Mesenchymal stem cell (in vitro differentiated cells and primary cell): Measurements from ENCODE around the gene CARD10.
A peak's percentile ranks its signal among the peaks of the same experiment; 100 is the strongest.

Experiments used
- DNase-seq: peaks from one replicate; pipeline ENCODE4 v3.0.0-alpha.2; 2013
- H2AFZ ChIP-seq: one replicate; pipeline ENCODE4 v1.6.1; 2013; ENCODE audit warnings: low read depth, mild to moderate bottlenecking, control low read depth, inconsistent platforms, low read length, moderate library complexity
- H2AK5ac ChIP-seq: 2 replicates; pipeline ENCODE4 v1.6.1; 2013; ENCODE audit warnings: low read length, moderate library complexity, mild to moderate bottlenecking, inconsistent platforms; ENCODE audit not compliant: severe bottlenecking
- H2BK120ac ChIP-seq: one replicate; pipeline ENCODE4 v1.6.1; 2013; ENCODE audit warnings: low read depth, mild to moderate bottlenecking, inconsistent platforms, low read length, moderate library complexity
- H2BK12ac ChIP-seq, 2 experiments: one replicate each; pipeline ENCODE4 v1.6.1; 2013; ENCODE audit warnings: inconsistent platforms in 2 of 2, low read length in 2 of 2, mild to moderate bottlenecking in 2 of 2, moderate library complexity in 2 of 2, control low read depth in 1 of 2
- H2BK15ac ChIP-seq: one replicate; pipeline ENCODE4 v1.6.1; 2013; ENCODE audit warnings: mild to moderate bottlenecking, low read depth, inconsistent platforms; ENCODE audit not compliant: poor library complexity, severe bottlenecking
- H2BK5ac ChIP-seq: 2 replicates; pipeline ENCODE4 v1.6.1; 2013; ENCODE audit warnings: low read depth, mild to moderate bottlenecking, low read length, control low read depth, inconsistent platforms; ENCODE audit not compliant: poor library complexity, severe bottlenecking
- H3K14ac ChIP-seq, 2 experiments: one replicate each; pipeline ENCODE4 v1.6.1; 2013; ENCODE audit warnings: inconsistent platforms in 2 of 2, low read length in 2 of 2, control low read depth in 1 of 2, mild to moderate bottlenecking in 1 of 2, moderate library complexity in 1 of 2
- H3K18ac ChIP-seq, 2 experiments: one replicate each; pipeline ENCODE4 v1.6.1; 2013; ENCODE audit warnings: inconsistent platforms in 2 of 2, low read length in 2 of 2, control low read depth in 1 of 2, low read depth in 1 of 2, mild to moderate bottlenecking in 1 of 2
- H3K23ac ChIP-seq, 2 experiments: one replicate each; pipeline ENCODE4 v1.6.1; 2013; ENCODE audit warnings: inconsistent platforms in 2 of 2, low read length in 2 of 2, mild to moderate bottlenecking in 2 of 2, moderate library complexity in 2 of 2, control low read depth in 1 of 2
- H3K27ac ChIP-seq: 2 replicates; pipeline ENCODE4 v1.5.1; 2013; ENCODE audit warnings: mild to moderate bottlenecking, moderate library complexity, low read length, control low read depth, inconsistent platforms; ENCODE audit not compliant: poor library complexity, severe bottlenecking
- H3K27me3 ChIP-seq, 2 experiments: 2 replicates each; pipeline versions ENCODE4 v1.6.1 to v1.7.0; 2013; ENCODE audit warnings: low read length in 2 of 2, mild to moderate bottlenecking in 2 of 2, moderate library complexity in 2 of 2, control low read depth in 1 of 2, inconsistent platforms in 1 of 2; ENCODE audit not compliant: control insufficient read depth in 1 of 2, insufficient read depth in 1 of 2
- H3K36me3 ChIP-seq, 2 experiments: 2 replicates each; pipeline versions ENCODE4 v1.6.1 to v1.7.0; 2013; ENCODE audit warnings: low read length in 2 of 2, control low read depth in 1 of 2, inconsistent platforms in 1 of 2, low read depth in 1 of 2, mild to moderate bottlenecking in 1 of 2; ENCODE audit not compliant: insufficient read depth in 2 of 2, control insufficient read depth in 1 of 2
- H3K4ac ChIP-seq, 2 experiments: one replicate each; pipeline ENCODE4 v1.6.1; 2013; ENCODE audit warnings: inconsistent platforms in 2 of 2, low read length in 2 of 2, mild to moderate bottlenecking in 2 of 2, moderate library complexity in 2 of 2, control low read depth in 1 of 2, low read depth in 1 of 2
- H3K4me1 ChIP-seq: 2 replicates; pipeline ENCODE4 v1.6.1; 2013; ENCODE audit warnings: low read depth, low read length, control low read depth; ENCODE audit not compliant: control insufficient read depth, insufficient read depth
- H3K4me2 ChIP-seq: 2 replicates; pipeline ENCODE4 v1.6.1; 2013; ENCODE audit warnings: low read length, mild to moderate bottlenecking, inconsistent platforms; ENCODE audit not compliant: poor library complexity, severe bottlenecking
- H3K4me3 ChIP-seq, 2 experiments: 2 replicates each; pipeline versions ENCODE4 v1.5.1 to v1.7.0; 2013; ENCODE audit warnings: low read length in 2 of 2, mild to moderate bottlenecking in 2 of 2, control low read depth in 1 of 2, low read depth in 1 of 2; ENCODE audit not compliant: insufficient read depth in 1 of 2
- H3K79me1 ChIP-seq: replicated peaks from 2 replicates; pipeline ENCODE4 v1.6.1; 2013; ENCODE audit warnings: mild to moderate bottlenecking, control low read depth, low read length, inconsistent platforms; ENCODE audit not compliant: poor library complexity, severe bottlenecking
- H3K9ac ChIP-seq: 2 replicates; pipeline ENCODE4 v1.7.0; 2013; ENCODE audit warnings: mild to moderate bottlenecking, low read length, moderate library complexity
- H3K9me3 ChIP-seq: 2 replicates; pipeline ENCODE4 v1.7.0; 2013; ENCODE audit warnings: mild to moderate bottlenecking, low read length; ENCODE audit not compliant: control insufficient read depth
- H4K8ac ChIP-seq: one replicate; pipeline ENCODE4 v1.6.1; 2013; ENCODE audit warnings: inconsistent platforms, mild to moderate bottlenecking, low read length, moderate library complexity
- H4K91ac ChIP-seq: one replicate; pipeline ENCODE4 v1.6.1; 2013; ENCODE audit warnings: mild to moderate bottlenecking, low read length, inconsistent platforms
- WGBS: methylation state at CpG from one replicate; pipeline ENCODE4 v1.1.7; 2013; ENCODE audit warnings: mixed read lengths; 5-methylcytosine and 5-hydroxymethylcytosine counted together

The CARD10 gene

GRCh38 chr22:37505565-37505964 is 13.7 kb downstream of the CARD10 start:
- Histone ChIP-seq H3K18ac (no peak overlapping the region), H3K14ac (no peak overlapping the region), H4K91ac (no peak overlapping the region), H2BK5ac (no peak overlapping the region), H3K4me1 (peaks cover 57% of the 10 kb centered on the region), H3K9ac (no peak overlapping the region), H3K36me3 (peaks cover 73 to 89% of the 10 kb centered on the region in 2 experiments), H3K4me3 (no peak overlapping the region), H2BK12ac (no peak overlapping the region), H2BK15ac (no peak overlapping the region), H4K8ac (no peak overlapping the region), H3K23ac (no peak overlapping the region), H2AK5ac (peak overlapping the region; percentile 50), H3K4ac (no peak overlapping the region), H3K9me3 (no peaks in the 10 kb centered on the region), H2BK120ac (no peak overlapping the region), H2AFZ (no peak overlapping the region), H3K4me2 (no peak overlapping the region), H3K27ac (no peak overlapping the region), H3K79me1 (peaks cover 52% of the 10 kb centered on the region), H3K27me3 (no peaks in the 10 kb centered on the region)
- WGBS = 91% methylated on average over 4 of the region's 4 CpGs
- DNase-seq = no peak

- Histone ChIP-seq H3K4me2 (no peak overlapping the region), H3K14ac (no peak overlapping the region), H3K4ac (no peak overlapping the region), H4K91ac (no peak overlapping the region), H3K79me1 (peaks cover 47% of the 10 kb centered on the region), H3K9me3 (no peaks in the 10 kb centered on the region), H2BK120ac (no peak overlapping the region), H2BK5ac (no peak overlapping the region), H2BK15ac (no peak overlapping the region), H2AK5ac (peak overlapping the region; percentile 38), H3K4me1 (peaks cover 57% of the 10 kb centered on the region), H2AFZ (no peak overlapping the region), H3K27ac (no peak overlapping the region), H3K23ac (no peak overlapping the region), H3K18ac (no peak overlapping the region), H3K4me3 (no peak overlapping the region), H4K8ac (no peak overlapping the region), H3K36me3 (peaks cover 74 to 89% of the 10 kb centered on the region in 2 experiments), H3K9ac (no peak overlapping the region), H2BK12ac (no peak overlapping the region), H3K27me3 (no peaks in the 10 kb centered on the region)
- WGBS = 96% methylated on average over 4 of the region's 4 CpGs
- no peak for DNase-seq
Observed at GRCh38 chr22:37504964-37505363, 14.3 kb downstream of the CARD10 start.

GRCh38 chr22:37503850-37504249 is 15.4 kb downstream of the CARD10 start:
- Histone ChIP-seq H2BK12ac (no peak overlapping the region), H3K9ac (no peak overlapping the region), H3K9me3 (no peaks in the 10 kb centered on the region), H3K27ac (no peak overlapping the region), H3K4me2 (no peak overlapping the region), H2BK120ac (no peak overlapping the region), H3K14ac (no peak overlapping the region), H2BK5ac (no peak overlapping the region), H3K4ac (no peak overlapping the region), H2BK15ac (no peak overlapping the region), H2AFZ (no peak overlapping the region), H4K91ac (no peak overlapping the region), H3K36me3 (peaks cover 85 to 86% of the 10 kb centered on the region in 2 experiments), H3K18ac (no peak overlapping the region), H3K4me3 (no peak overlapping the region), H2AK5ac (peak overlapping the region; percentile 43), H4K8ac (no peak overlapping the region), H3K79me1 (peaks cover 40% of the 10 kb centered on the region), H3K27me3 (no peaks in the 10 kb centered on the region), H3K23ac (no peak overlapping the region), H3K4me1 (peaks cover 58% of the 10 kb centered on the region)
- 74% methylated on average over 11 of the region's 11 CpGs for WGBS
- no peak for DNase-seq

GRCh38 chr22:37503183-37503683 is 16.0 kb downstream of the CARD10 start:
- 99% methylated on average over 3 of the region's 3 CpGs for WGBS
- Histone ChIP-seq H3K9me3 (no peaks in the 10 kb centered on the region), H3K4me2 (no peak overlapping the region), H2BK120ac (no peak overlapping the region), H4K8ac (no peak overlapping the region), H3K4ac (no peak overlapping the region), H3K36me3 (peaks cover 84 to 85% of the 10 kb centered on the region in 2 experiments), H2BK5ac (no peak overlapping the region), H3K27ac (peak overlapping the region; percentile 1), H3K27me3 (no peaks in the 10 kb centered on the region), H3K9ac (no peak overlapping the region), H3K14ac (no peak overlapping the region), H2BK15ac (no peak overlapping the region), H2AK5ac (peak overlapping the region; percentile 75), H4K91ac (no peak overlapping the region), H2AFZ (no peak overlapping the region), H3K4me3 (no peak overlapping the region), H3K23ac (no peak overlapping the region), H3K18ac (peak overlapping the region in 1 of 2 experiments; percentile 49), H3K79me1 (peaks cover 34% of the 10 kb centered on the region), H2BK12ac (no peak overlapping the region), H3K4me1 (peaks cover 57% of the 10 kb centered on the region)
- DNase-seq = no peak
